Measurements from ENCODE around the gene FMO3. TPM values are rescaled to one million over a fixed set of nuclear protein-coding genes. Genes with fewer than 3 reads are reported as not detected.

Gene FMO3
- total RNA-seq, 4 donors from 2014 or later: 0.39 to 9.1 (median 1.5) TPM

- H3K27me3 ChIP-seq: no peaks in the 10 kb centered on the region
- no peaks in the 10 kb centered on the region for H3K36me3 ChIP-seq
- intact Hi-C loops (cut with DNase I): loop anchor here (5.0 to 10.0 kb wide), 2 partner anchors 112 to 144 kb away; no protein-coding TSS in a partner anchor
- no peak overlapping the region for H3K27ac ChIP-seq
- no peaks in the 10 kb centered on the region for H3K9me3 ChIP-seq
- no peak overlapping the region for H3K4me3 ChIP-seq (replicated peaks in 1 of 3)
- peaks cover 15 to 24% of the 10 kb centered on the region in 2 donors for H3K4me1 ChIP-seq
- DNase-seq: peak; percentile 60 to 73
- TF ChIP-seq CTCF (IDR thresholded peaks at IDR 0.05) (no peak), POLR2A (IDR thresholded peaks at IDR 0.05) (no peak)
- 37 to 46% methylated on average over 5 of the region's 5 CpGs for WGBS, 2 donors
These were observed 7.5 kb upstream of the FMO3 start for GRCh38 chr1:171083222-171083621.

- no peaks in the 10 kb centered on the region for H3K9me3 ChIP-seq
- intact Hi-C loops (cut with DNase I): loop anchor here (5.0 to 10.0 kb wide), 2 partner anchors 111 to 143 kb away; no protein-coding TSS in a partner anchor
- no peak overlapping the region for H3K4me3 ChIP-seq (replicated peaks in 1 of 3)
- no peaks in the 10 kb centered on the region for H3K27me3 ChIP-seq
- no peak for DNase-seq
- no peak overlapping the region for H3K27ac ChIP-seq
- no peaks in the 10 kb centered on the region for H3K36me3 ChIP-seq
- peaks cover 15 to 24% of the 10 kb centered on the region in 2 donors for H3K4me1 ChIP-seq
- TF ChIP-seq CTCF (IDR thresholded peaks at IDR 0.05) (no peak), POLR2A (IDR thresholded peaks at IDR 0.05) (no peak)
These were observed 6.6 kb upstream of the FMO3 start for GRCh38 chr1:171084091-171084490.

GRCh38 chr1:171084870-171085269 lies 5.8 kb upstream of the FMO3 start:
- no peak overlapping the region for H3K4me3 ChIP-seq (replicated peaks in 1 of 3)
- H3K27me3 ChIP-seq: no peaks in the 10 kb centered on the region
- TF ChIP-seq CTCF (IDR thresholded peaks at IDR 0.05) (no peak), POLR2A (IDR thresholded peaks at IDR 0.05) (no peak)
- no peaks in the 10 kb centered on the region for H3K36me3 ChIP-seq
- H3K27ac ChIP-seq: no peak overlapping the region
- H3K4me1 ChIP-seq: peaks cover 15 to 24% of the 10 kb centered on the region in 2 donors
- no peaks in the 10 kb centered on the region for H3K9me3 ChIP-seq
- intact Hi-C loops (cut with DNase I): loop anchor here (5.0 to 10.0 kb wide), 2 partner anchors 110 to 142 kb away; no protein-coding TSS in a partner anchor
- no peak for DNase-seq
- WGBS, 2 donors: 91 to 95% methylated on average over 2 of the region's 2 CpGs

GRCh38 chr1:171087896-171088295 lies 2.8 kb upstream of the FMO3 start:
- H3K4me1 ChIP-seq: peaks cover 4 to 8% of the 10 kb centered on the region in 2 donors
- H3K36me3 ChIP-seq: no peaks in the 10 kb centered on the region
- H3K9me3 ChIP-seq: no peaks in the 10 kb centered on the region
- intact Hi-C loops (cut with DNase I): loop anchor here (10.0 kb wide), 1 partner anchor 107 kb away; no protein-coding TSS in a partner anchor
- H3K27ac ChIP-seq: no peak overlapping the region
- DNase-seq: no peak
- H3K27me3 ChIP-seq: no peaks in the 10 kb centered on the region
- TF ChIP-seq POLR2A (IDR thresholded peaks at IDR 0.05) (no peak), CTCF (IDR thresholded peaks at IDR 0.05) (no peak)
- no peak overlapping the region for H3K4me3 ChIP-seq (replicated peaks in 1 of 3)

GRCh38 chr1:171103862-171104261 lies 13.2 kb downstream of the FMO3 start:
- H3K4me3 ChIP-seq (replicated peaks in 1 of 3): no peak overlapping the region
- H3K4me1 ChIP-seq: no peaks in the 10 kb centered on the region
- intact Hi-C loops (cut with DNase I): no loop called here
- H3K36me3 ChIP-seq: no peaks in the 10 kb centered on the region
- 90 to 91% methylated on average over 1 of the region's 1 CpG for WGBS, 2 donors
- H3K27ac ChIP-seq: no peak overlapping the region
- no peaks in the 10 kb centered on the region for H3K9me3 ChIP-seq
- TF ChIP-seq CTCF (IDR thresholded peaks at IDR 0.05): no peak
- TF ChIP-seq POLR2A (IDR thresholded peaks at IDR 0.05): no peak
- no peak for DNase-seq
- no peaks in the 10 kb centered on the region for H3K27me3 ChIP-seq
